CD4-positive, alpha-beta T cell treated with Interleukin-15 for 4 hours (primary cell): Measurements from ENCODE around the gene RIMBP2.

Experiments
- DNase-seq: peaks from one replicate; pipeline ENCODE4 v3.0.0-alpha.2; 2020; ENCODE audit warnings: low spot score

The RIMBP2 gene

DNA sequence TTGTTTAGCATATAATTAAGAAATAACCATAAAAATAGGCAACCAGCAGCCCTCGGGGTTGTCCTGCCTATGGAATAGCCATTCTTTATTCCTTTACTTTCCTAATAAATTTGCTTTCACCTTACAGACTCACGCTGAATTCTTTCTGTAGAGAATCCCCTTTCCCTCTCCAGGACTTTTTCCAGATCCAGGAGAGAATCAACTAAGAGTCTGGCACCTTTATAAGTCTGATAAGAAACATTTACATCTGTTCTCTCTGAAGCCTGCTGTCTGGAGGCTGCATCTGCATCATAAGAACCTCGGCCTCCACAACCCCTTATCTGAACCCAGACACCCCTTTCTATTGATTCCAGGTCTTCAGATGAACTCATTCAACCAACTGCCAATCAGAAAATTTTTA is 32.3 kb downstream of the RIMBP2 start:
- no peak for DNase-seq

GRCh38 chr12:130683080-130683479 is 33.0 kb downstream of the RIMBP2 start:
- DNase-seq: no peak

DNA sequence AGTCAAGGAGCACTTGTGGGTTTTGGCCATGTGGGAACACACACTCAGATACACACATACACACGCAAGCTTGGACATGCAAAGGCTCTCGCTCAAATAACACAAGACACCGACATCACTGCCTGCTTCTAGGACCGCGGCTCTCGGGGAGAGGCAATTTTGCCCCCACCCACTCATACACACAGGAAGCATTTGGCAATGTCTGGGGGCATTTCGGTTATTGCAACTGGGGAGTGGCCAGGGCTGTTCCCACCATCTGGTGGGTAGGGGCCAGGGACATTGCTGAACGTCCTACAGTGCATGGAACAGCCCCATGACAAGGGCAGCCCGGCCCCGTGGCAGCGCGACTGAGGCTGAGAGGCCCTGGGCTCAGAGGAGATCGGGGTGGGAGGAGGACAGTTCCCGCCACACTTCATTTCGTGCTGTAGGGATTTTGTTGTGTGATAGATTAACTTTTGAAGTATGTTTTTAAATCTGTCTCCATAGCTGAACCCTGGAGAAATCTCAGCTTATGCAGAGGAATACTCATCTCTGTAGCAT is 35.6 kb downstream of the RIMBP2 start:
- DNase-seq: no peak

- DNase-seq: no peak
Observed at GRCh38 chr12:130677957-130678558, 38.0 kb downstream of the RIMBP2 start.

DNA sequence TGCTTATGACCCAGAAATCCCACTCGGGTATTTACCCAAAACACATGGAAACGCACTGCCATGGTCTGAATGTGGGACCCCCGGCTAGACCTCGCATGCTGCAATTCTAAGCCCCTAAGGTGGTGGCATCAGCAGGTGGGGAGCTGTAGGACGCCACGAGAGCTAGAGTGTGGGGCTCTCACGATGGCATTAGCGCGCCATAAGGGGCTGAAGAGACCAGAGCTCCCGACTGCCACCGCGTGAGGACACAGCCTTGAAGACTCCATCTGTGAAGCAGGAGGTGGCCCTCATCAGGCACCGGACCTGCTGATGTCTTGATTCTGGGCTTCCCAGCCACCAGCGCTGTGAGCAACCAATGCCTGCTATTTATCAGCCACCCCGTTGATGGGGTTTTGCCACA is 40.3 kb downstream of the RIMBP2 start:
- DNase-seq: no peak

GRCh38 chr12:130675121-130675520 is 41.0 kb downstream of the RIMBP2 start:
- no peak for DNase-seq

DNA sequence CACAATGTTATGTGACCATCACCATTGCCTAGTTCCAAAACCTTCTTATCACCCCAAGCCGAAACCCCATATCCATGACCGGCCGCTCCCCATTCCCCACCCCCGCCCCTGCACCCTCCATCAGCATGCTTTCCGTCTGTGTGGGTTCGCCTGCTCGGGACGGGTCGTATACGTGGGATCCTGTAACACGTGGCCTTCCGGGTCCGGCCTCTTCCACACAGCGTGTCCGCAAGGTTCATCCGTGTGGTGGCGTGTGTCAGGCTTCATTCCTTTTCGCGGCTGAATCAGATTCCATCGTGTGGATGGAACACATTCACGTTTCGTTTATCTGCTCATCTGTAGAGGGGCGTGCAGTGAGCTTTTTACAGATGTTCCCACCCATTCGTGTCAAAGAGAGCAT is 41.4 kb downstream of the RIMBP2 start:
- DNase-seq: no peak

DNA sequence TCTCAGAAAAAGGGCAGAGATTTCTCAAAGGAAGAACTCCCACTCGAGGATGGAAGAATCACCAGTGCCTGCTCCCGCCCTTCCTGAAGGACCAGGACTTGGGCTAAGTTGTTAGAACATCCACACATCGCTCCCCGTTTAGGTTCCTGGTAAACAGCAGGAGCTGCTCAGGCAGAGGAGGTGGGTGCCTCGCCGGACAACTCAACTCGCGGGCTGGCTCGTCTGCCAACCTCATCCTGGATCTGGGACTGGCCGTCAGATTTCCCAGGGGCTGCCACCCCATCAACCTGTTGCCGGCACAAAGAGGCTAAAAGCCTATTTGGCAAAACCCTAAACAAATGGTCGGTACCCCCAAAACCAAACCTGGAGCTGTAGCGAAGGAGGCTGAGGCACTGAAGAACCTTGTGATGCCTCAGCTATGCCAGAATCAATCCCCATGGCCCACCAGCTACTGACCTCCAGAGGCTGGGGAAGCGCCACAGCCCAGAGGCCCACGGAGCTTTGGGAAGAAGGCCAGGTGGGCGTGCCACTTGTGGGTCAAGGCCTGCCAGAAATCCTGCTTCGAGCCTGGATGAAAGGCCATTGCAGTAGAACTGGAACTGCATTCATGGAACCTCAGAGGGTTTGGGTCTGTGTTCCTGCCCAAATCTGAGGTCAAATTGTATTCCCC is 42.9 kb downstream of the RIMBP2 start:
- DNase-seq: no peak

GRCh38 chr12:130672089-130672820 is 43.8 kb downstream of the RIMBP2 start:
- no peak for DNase-seq

DNA sequence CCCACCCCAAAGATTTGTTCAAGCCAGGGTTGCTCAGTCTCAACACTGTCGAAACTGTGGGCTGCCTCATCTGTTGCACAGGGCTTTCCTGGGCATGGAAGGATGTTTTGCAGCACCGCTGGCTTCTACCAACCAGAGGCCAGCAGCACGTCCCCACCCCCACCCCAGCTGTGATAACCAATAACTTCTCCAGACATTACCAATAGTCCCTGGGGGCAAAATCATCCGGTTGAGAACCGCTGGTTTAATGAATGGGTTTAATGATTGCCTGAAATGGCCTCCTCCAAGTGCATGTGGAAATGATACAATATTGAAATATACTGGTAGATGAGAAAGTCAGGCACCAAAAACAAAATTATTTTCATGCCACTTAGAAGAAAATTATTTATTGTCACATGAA is 44.5 kb downstream of the RIMBP2 start:
- no peak for DNase-seq

- DNase-seq: no peak
Observed at GRCh38 chr12:130669797-130670196, 46.3 kb downstream of the RIMBP2 start.

DNA sequence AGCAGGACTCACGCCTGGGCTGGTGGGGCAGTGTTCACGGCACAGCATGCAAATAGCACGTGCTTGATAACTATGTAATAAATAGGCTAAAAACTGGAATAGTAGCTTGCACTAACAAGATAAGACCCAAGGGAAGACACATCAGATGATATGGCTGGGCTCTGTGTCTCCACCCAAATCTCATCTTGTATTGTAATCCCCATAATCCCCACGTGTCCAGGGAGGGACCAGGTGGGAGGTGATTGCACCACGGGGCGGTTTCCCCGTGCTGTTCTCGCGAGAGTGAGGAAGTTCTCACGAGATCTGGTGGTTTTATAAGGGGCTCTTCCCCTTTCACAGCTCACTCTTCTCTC is 46.9 kb downstream of the RIMBP2 start:
- no peak for DNase-seq

DNA sequence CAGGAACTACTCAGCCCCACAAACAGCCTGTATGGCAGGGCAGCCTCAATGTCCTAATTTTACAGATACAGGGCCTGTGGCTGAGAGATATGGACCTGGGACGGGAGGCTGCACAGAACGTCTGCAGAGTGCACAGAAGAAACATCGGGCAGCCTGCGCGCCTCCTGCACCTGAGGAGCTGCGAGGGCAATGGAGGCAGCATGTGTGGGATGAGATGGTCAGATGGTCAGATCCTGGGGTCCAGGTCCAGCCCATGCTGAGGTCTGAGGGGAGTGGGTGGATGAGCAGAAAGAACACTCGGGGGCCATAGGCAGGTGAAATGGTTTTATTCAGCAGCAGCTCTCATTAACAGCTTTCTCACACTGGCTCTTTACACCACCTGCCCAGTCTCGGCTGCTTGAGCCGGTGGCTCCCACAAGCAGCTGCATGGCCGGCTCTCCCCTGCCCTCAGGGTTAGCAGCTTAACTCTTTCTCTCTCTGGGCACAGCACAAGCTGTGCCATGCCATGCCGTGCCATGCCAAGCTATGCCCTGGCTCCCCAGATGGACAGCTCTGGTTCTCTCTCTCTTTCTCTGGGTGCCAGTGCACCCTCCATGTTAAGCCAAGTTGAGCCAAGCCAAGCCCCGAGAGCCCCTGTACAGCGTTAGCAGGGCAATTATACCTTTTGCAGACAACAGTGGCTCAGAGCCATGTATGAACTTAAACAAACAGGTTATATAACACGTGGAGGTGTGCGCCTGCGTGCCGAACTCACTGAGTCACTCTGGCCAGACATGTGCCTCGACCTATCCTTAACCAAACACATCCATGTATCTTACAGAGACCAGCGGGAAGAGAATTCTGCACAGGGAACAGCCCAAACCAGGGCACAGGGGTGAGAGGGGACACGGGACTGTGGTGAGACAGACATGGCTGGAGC is 47.6 kb downstream of the RIMBP2 start:
- no peak for DNase-seq

DNA sequence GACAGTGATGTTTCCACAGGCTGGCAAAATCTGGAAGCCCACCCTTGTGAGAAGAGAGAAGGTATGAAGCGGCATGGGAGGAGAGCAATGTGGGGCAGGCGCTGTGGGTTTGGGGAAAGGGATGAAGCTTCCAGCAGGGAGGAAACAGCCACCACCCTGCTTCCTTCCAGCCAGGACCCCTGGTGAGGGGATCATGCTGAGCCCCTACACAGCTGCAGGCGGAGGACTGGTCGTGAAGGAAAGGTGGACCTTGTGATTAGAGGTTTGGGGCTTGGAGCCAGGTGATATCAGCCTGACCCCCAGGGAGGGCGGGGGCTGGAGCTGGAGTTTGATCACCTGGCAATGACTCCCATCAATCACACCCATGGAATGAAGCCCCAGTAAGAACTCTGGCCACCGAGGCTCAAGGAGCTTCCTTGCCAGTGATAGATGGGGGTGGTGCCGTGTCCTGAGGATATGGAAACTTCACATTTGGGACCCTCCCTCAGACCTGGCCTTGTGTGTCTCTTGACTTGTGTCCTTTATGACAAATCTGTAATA is 48.6 kb downstream of the RIMBP2 start:
- DNase-seq: no peak

GRCh38 chr12:130666645-130667044 is 49.5 kb downstream of the RIMBP2 start:
- DNase-seq: no peak

GRCh38 chr12:130665753-130666152 is 50.3 kb downstream of the RIMBP2 start:
- no peak for DNase-seq

- no peak for DNase-seq
Observed at GRCh38 chr12:130664772-130665171, 51.3 kb downstream of the RIMBP2 start.

GRCh38 chr12:130664252-130664651 is 51.8 kb downstream of the RIMBP2 start:
- no peak for DNase-seq

- DNase-seq: no peak
Observed at GRCh38 chr12:130663514-130663913, 52.6 kb downstream of the RIMBP2 start.

DNA sequence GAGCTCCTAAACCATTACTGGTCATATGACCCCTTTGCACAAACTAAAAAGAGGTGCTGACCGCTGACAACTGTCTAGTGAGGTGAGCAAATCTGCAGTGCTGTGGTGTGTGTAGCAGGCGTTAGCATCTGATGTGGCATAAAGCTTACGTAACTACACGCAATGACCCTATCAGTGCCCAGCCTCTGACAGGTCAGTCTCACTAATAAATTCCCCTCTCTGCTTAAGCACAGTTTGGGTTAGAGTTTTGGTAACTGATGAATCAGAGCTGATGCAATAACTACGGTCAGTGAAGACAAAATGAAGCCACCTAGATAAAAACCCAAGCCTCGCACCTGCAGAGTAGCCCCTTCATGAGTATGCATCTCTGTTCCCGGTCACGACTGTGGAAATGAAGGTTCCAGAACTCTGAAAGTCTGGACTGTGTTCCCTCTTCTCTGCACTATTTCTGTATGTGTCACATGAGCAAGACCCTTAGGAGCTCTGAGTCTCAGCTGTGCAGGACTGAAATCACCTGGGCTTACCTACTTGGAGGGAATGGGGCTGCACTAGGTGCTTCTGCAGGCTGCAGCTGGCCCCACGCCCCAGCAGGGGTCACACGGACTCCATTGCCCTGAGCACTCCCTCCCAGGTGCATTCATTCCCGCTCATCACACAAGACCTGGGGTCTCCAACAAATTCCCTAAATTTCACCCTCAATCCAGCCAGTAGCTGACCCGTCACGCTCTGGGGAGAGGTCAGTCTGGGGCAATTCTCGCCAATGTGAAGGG is 54.4 kb downstream of the RIMBP2 start:
- DNase-seq: no peak

- no peak for DNase-seq
Observed at GRCh38 chr12:130661059-130661458, 55.0 kb downstream of the RIMBP2 start.
